ENCODE results near the gene KCNT1. TPM values are rescaled to one million over a fixed set of nuclear protein-coding genes. Genes with fewer than 3 reads are reported as not detected.

KCNT1 gene
- total RNA-seq, 1 donor from 2014 or later: not detected

GRCh38 chr9:135840539-135840938 is 138.6 kb downstream of the KCNT1 start:
- no peak for DNase-seq (ENCODE audit: extremely low read depth, low read depth, low spot score)

Other genes starting within 250 kb of the KCNT1 start
- gene PPP1R26, start 222.4 kb upstream of the KCNT1 start, total RNA-seq: 16.4 and 19.8 TPM in 2 replicates
- gene MRPS2, start 201.5 kb upstream of the KCNT1 start, total RNA-seq: 47.2 and 52.0 TPM in 2 replicates
- not detected in 2 replicates for gene LCN1, start 180.7 kb upstream of the KCNT1 start, total RNA-seq
- gene OBP2A, start 156.1 kb upstream of the KCNT1 start, total RNA-seq: not detected in 2 replicates
- not detected in 2 replicates for gene PAEP, start 140.4 kb upstream of the KCNT1 start, total RNA-seq
- gene GLT6D1, start 62.6 kb upstream of the KCNT1 start, total RNA-seq: not detected in 2 replicates
- not detected in 2 replicates for gene LCN9, start 38.9 kb upstream of the KCNT1 start, total RNA-seq
- 0.39 TPM in 1 of 2 replicates, not detected in the other for gene SOHLH1, start 2.7 kb upstream of the KCNT1 start, total RNA-seq
- 22.1 and 37.7 TPM in 2 replicates for gene CAMSAP1, start 205.4 kb downstream of the KCNT1 start, total RNA-seq

Data from glomerular endothelial cell (primary cell).